Measurements from ENCODE around the gene NFASC.

NFASC gene

DNA sequence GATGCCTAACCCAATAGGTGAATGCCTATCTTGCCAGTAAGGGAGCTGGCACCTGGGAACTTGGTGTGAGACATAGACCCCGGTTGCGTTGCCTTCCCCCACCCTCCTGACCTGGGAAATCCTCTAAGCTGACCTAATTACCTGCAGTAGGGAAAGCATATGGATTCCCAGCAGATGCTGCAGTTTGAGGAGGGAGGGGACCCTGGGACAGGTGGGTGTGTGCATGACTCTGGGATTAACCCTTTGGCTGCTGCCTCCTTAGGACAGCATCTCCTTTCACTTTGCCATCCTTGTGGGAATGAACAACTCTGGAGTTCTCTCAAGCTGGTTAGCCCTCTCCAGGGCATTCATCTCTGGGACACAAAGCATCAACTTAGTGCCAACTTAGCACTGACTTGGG, 16.4 kb upstream of the NFASC start:
- TF ChIP-seq, protein P1, sequence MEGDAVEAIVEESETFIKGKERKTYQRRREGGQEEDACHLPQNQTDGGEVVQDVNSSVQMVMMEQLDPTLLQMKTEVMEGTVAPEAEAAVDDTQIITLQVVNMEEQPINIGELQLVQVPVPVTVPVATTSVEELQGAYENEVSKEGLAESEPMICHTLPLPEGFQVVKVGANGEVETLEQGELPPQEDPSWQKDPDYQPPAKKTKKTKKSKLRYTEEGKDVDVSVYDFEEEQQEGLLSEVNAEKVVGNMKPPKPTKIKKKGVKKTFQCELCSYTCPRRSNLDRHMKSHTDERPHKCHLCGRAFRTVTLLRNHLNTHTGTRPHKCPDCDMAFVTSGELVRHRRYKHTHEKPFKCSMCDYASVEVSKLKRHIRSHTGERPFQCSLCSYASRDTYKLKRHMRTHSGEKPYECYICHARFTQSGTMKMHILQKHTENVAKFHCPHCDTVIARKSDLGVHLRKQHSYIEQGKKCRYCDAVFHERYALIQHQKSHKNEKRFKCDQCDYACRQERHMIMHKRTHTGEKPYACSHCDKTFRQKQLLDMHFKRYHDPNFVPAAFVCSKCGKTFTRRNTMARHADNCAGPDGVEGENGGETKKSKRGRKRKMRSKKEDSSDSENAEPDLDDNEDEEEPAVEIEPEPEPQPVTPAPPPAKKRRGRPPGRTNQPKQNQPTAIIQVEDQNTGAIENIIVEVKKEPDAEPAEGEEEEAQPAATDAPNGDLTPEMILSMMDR (IDR thresholded peaks at IDR 0.05; ENCODE audit: extremely low read depth, missing control alignments) = no peak
- DNase-seq (ENCODE audit: low spot score) = no peak

DNA sequence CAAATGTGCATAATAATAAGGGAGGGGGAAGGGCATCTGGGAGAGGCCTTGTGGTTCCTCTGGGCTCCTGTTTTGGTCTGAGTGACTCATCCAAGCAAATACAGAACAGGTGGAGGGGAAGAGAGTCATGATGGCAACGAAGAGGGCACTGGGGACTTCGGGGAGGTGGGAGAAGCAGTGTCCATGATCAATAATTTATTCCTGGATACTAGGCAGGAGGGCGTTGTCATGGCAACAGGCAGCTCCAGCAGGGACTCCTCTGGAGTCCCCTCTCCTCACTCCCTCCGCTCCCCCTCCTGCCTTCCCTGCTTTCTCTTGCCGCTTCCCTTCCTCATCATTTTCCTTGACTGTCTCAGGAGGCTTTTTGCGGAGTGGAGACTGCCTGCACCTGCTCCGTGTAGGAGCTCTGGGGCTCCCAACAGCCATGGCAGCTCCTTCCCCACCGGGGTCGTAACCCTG, 12.3 kb upstream of the NFASC start:
- TF ChIP-seq, protein P1 (IDR thresholded peaks at IDR 0.05; ENCODE audit: extremely low read depth, missing control alignments) = no peak
- DNase-seq (ENCODE audit: low spot score) = no peak

DNA sequence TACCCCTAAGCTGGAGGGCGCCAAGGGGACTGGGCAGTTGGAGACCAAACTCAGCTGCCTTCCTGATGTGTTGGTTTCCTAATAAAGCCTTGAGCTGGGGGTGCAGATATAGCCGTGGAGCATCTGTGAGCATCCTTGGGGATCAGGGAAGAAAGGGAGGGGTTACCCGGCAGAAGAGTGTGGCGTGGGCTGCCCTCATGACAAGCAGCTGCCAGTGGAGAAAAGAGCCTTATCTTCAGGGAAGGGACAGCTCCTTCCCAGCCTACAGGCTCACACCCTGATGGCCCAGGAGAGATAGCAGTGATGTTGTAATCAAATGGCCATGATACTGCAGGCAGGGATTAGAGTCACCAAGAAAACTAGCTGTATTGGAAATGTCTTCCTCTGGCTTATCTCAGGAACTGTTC, 10.8 kb upstream of the NFASC start:
- DNase-seq (ENCODE audit: low spot score) = no peak
- TF ChIP-seq, protein P1 (IDR thresholded peaks at IDR 0.05; ENCODE audit: extremely low read depth, missing control alignments) = no peak

DNA sequence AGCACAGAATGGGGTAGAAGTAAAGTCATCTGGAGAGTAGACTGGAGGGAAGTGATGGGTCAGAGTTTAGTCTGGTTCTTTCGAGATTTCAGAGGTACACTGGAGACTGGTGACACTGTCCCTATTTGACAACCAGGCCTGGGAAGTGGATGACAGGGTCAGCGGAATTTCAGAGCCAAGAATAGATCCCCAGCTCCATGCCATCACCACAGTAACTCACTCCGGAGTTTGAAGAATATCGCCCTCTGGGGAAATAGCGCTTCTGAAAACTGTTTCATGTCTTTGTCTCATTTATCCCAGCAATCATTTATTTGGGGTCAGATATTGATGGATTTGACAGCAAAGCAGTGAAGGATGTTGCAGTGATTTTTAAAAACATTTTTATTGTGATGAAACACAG, 7.6 kb upstream of the NFASC start:
- TF ChIP-seq, protein P1 (IDR thresholded peaks at IDR 0.05; ENCODE audit: extremely low read depth, missing control alignments) = no peak

DNA sequence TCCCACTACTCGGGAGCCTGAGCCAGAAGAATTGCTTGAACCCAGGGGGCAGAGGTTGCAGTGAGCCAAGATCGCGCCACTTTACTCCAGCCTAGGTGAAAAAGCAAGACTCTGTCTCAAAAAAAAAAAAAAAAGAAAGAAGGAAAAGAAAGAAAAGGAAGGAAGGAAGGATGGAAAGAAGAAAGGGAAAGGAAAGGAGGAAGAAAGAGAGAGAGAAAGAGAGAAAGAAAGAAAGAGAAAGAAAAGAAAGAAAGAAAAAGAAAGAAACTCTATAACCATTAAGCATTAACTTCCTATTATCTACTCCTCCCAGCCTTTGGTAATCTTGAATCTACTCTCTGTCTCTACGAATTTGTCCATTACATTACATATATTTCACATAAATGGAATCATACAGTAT, 6.9 kb upstream of the NFASC start:
- TF ChIP-seq, protein P1 (IDR thresholded peaks at IDR 0.05; ENCODE audit: extremely low read depth, missing control alignments) = no peak
- no peak for DNase-seq (ENCODE audit: low spot score)

More for the DNA sequence above, 7.6 kb upstream of the NFASC start:
- DNase-seq (ENCODE audit: low spot score) = no peak

DNA sequence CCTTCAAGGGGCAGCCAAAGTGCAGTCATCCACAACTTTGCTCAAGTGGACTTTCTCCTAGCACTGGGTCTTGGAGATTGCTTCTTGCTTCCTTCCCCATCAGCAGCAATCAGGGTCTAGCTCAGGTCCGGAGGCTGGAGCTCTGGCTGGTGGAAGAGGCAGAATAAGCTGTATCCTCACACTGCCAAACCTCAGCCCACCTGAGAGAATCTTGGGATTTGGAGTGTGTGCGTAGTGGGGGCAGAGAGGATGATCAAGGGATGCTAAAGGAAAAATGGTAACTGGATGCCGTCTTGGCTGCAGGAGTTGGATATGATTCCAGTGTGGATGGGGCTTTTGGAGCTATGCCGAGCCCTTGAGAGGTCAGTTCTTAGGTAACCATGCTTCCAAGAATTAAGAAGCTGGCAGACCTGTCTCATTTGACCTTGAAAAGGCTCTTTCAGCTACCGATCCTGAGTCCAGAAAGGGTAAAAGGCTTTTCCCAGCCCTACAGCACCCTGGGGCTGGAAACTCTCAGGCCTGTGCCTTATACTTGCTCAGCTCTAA, 4.5 kb upstream of the NFASC start:
- TF ChIP-seq, protein P1 (IDR thresholded peaks at IDR 0.05; ENCODE audit: extremely low read depth, missing control alignments) = no peak
- no peak for DNase-seq (ENCODE audit: low spot score)

DNA sequence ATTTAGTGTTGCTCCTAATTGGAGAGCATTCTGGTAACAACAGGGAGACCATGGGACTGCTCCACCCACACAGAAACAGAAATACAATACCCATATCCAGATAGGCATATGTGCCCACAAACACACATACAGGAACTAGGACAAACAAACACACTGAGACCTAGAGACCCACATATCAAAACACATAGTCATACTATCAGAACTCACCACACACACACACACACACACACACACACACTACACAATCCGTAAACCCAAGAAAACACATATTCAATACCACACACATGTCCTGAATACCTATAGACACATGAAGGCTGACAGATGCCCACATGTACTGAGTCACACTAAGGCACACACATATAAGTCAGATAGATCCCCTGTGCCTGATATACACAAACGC, 3.5 kb upstream of the NFASC start:
- TF ChIP-seq, protein P1 (IDR thresholded peaks at IDR 0.05; ENCODE audit: extremely low read depth, missing control alignments) = no peak
- DNase-seq (ENCODE audit: low spot score) = no peak

All from GM20000 (cell line).